Measurements from ENCODE around the gene DYNLT4. TPM values are rescaled to one million over a fixed set of nuclear protein-coding genes. Genes with fewer than 3 reads are reported as not detected.

DYNLT4 gene
- total and polyA plus RNA-seq, 2 donors (not counting 3 experiments of a cell fraction or from before 2014, with no cell fraction given), result 0.46 to 0.62 TPM

- Histone ChIP-seq H3K27ac (ENCODE audit: insufficient read depth, low read depth, low read length) (peak overlapping the region; percentile 91), H3K9me3 (replicated peaks; ENCODE audit: control insufficient read depth, insufficient read depth, low read length) (no peaks in the 10 kb centered on the region), H3K9ac (replicated peaks; ENCODE audit: extremely low read depth, insufficient read depth, low read length) (peak overlapping the region; percentile 90), H3K4me1 (ENCODE audit: control insufficient read depth, extremely low read depth, insufficient read depth, low read length) (peaks cover 10% of the 10 kb centered on the region), H3K27me3 (ENCODE audit: control insufficient read depth in 2 of 2, insufficient read depth in 2 of 2, low read length in 2 of 2) (no peaks in the 10 kb centered on the region), H3K36me3 (ENCODE audit: control insufficient read depth in 2 of 2, extremely low read depth in 1 of 2, insufficient read depth in 2 of 2, low read length in 2 of 2) (peaks cover 7% of the 10 kb centered on the region in 2 experiments), H2AFZ (ENCODE audit: low read depth, low read length) (peak overlapping the region; percentile 52), H3K79me2 (ENCODE audit: control insufficient read depth, insufficient read depth, low read length) (no peaks in the 10 kb centered on the region), H3K4me2 (ENCODE audit: insufficient read depth, low read length) (peak overlapping the region; percentile 86), H3K9me1 (replicated peaks; ENCODE audit: control insufficient read depth, extremely low read depth, insufficient read depth, low read length) (no peaks in the 10 kb centered on the region), H3K4me3 (replicated peaks in 1 of 3; ENCODE audit: insufficient read depth in 1 of 3, low read depth in 1 of 3, low read length in 3 of 3) (peak overlapping the region; percentile 5 to 62 (median 17)), H4K20me1 (replicated peaks; ENCODE audit: control insufficient read depth, extremely low read depth, insufficient read depth, low read length) (no peaks in the 10 kb centered on the region)
- dilution Hi-C loops (cut with MboI; ENCODE audit: extremely low pct_ligation_motif_present, low sequenced_read_pairs), result no loop called here
- CTCF ChIA-PET, result interaction anchor here (0.6 to 7.1 kb wide), 9 partner anchors 10 to 191 kb away, joined by 3 to 57 read pairs (median 6); partner anchors contain the start of genes BEST4, BTBD19, HECTD3 and PLK3
- POLR2A ChIA-PET, result interaction anchor here (0.6 to 7.3 kb wide), 20 partner anchors 11 to 520 kb away, joined by 3 to 97 read pairs (median 5); partner anchors contain the start of genes BEST4, BTBD19, DYNLT4 and EIF2B3
- no peak for TF ChIP-seq JUN (IDR thresholded peaks at IDR 0.05; ENCODE audit: borderline replicate concordance, insufficient read depth, insufficient read length, low read depth)
- peak; percentile 40 for TF ChIP-seq GATA2 (IDR thresholded peaks at IDR 0.05; ENCODE audit: insufficient read depth, insufficient read length, low read depth, low read length)
- TF ChIP-seq POLR2AphosphoS5 (IDR thresholded peaks at IDR 0.05; ENCODE audit: insufficient read depth, low read depth, low read length), result peak; percentile 100
- TF ChIP-seq POLR2A (IDR thresholded peaks at IDR 0.05; ENCODE audit: low read depth, low read length), result peak; percentile 100
- intact Hi-C loops (cut with micrococcal nuclease), result loop anchor here (1.0 kb wide), 5 partner anchors 8 to 89 kb away; partner anchors contain the start of gene DYNLT4
- peak; percentile 98 for FAIRE-seq
- peak; percentile 82 for DNase-seq (ENCODE audit: low read depth, low spot score)
- TSS peak; percentile 99 for BruUV-seq (replicated peaks)
Observed at GRCh38 chr1:44819608-44820327, 12.6 kb upstream of the DYNLT4 start.

- intact Hi-C loops (cut with micrococcal nuclease) (loop anchor here (1.0 kb wide), 5 partner anchors 8 to 89 kb away; partner anchors contain the start of gene DYNLT4), dilution Hi-C loops (cut with MboI; ENCODE audit: extremely low pct_ligation_motif_present, low sequenced_read_pairs) (no loop called here)
- TF ChIP-seq POLR2A (IDR thresholded peaks at IDR 0.05; ENCODE audit: low read depth, low read length) (no peak), MAX (IDR thresholded peaks at IDR 0.05; ENCODE audit: insufficient read depth, insufficient read length) (no peak), JUN (IDR thresholded peaks at IDR 0.05; ENCODE audit: borderline replicate concordance, insufficient read depth, insufficient read length, low read depth) (no peak), GATA2 (IDR thresholded peaks at IDR 0.05; ENCODE audit: insufficient read depth, insufficient read length, low read depth, low read length) (peak; percentile 56)
- Histone ChIP-seq H3K27me3 (ENCODE audit: control insufficient read depth in 2 of 2, insufficient read depth in 2 of 2, low read length in 2 of 2) (no peaks in the 10 kb centered on the region), H3K4me1 (ENCODE audit: control insufficient read depth, extremely low read depth, insufficient read depth, low read length) (peaks cover 10% of the 10 kb centered on the region), H3K79me2 (ENCODE audit: control insufficient read depth, insufficient read depth, low read length) (no peaks in the 10 kb centered on the region), H3K36me3 (ENCODE audit: control insufficient read depth in 2 of 2, extremely low read depth in 1 of 2, insufficient read depth in 2 of 2, low read length in 2 of 2) (peaks cover 7 to 9% of the 10 kb centered on the region in 2 experiments), H2AFZ (ENCODE audit: low read depth, low read length) (no peak overlapping the region), H3K4me3 (replicated peaks in 1 of 3; ENCODE audit: insufficient read depth in 1 of 3, low read depth in 1 of 3, low read length in 3 of 3) (peak overlapping the region; percentile 12 to 62 (median 20)), H3K4me2 (ENCODE audit: insufficient read depth, low read length) (peak overlapping the region; percentile 86), H3K27ac (ENCODE audit: insufficient read depth, low read depth, low read length) (peak overlapping the region; percentile 91), H3K9me3 (replicated peaks; ENCODE audit: control insufficient read depth, insufficient read depth, low read length) (no peaks in the 10 kb centered on the region), H4K20me1 (replicated peaks; ENCODE audit: control insufficient read depth, extremely low read depth, insufficient read depth, low read length) (no peaks in the 10 kb centered on the region), H3K9me1 (replicated peaks; ENCODE audit: control insufficient read depth, extremely low read depth, insufficient read depth, low read length) (no peaks in the 10 kb centered on the region), H3K9ac (replicated peaks; ENCODE audit: extremely low read depth, insufficient read depth, low read length) (peak overlapping the region; percentile 90)
- ChIA-PET CTCF (interaction anchor here (0.6 to 7.1 kb wide), 10 partner anchors 10 to 192 kb away, joined by 3 to 57 read pairs (median 6); partner anchors contain the start of genes BEST4, BTBD19, HECTD3 and PLK3), POLR2A (interaction anchor here (0.6 to 7.3 kb wide), 19 partner anchors 11 to 521 kb away, joined by 3 to 97 read pairs (median 5); partner anchors contain the start of genes BEST4, BTBD19, DYNLT4 and EIF2B3)
- FAIRE-seq, result no peak
- DNase-seq (ENCODE audit: low read depth, low spot score), result peak; percentile 76
- BruUV-seq (replicated peaks), result no TSS peak
Observed at GRCh38 chr1:44819196-44819607, 12.1 kb upstream of the DYNLT4 start.
